ENCODE results near the gene TSHB.

Gene TSHB

DNA sequence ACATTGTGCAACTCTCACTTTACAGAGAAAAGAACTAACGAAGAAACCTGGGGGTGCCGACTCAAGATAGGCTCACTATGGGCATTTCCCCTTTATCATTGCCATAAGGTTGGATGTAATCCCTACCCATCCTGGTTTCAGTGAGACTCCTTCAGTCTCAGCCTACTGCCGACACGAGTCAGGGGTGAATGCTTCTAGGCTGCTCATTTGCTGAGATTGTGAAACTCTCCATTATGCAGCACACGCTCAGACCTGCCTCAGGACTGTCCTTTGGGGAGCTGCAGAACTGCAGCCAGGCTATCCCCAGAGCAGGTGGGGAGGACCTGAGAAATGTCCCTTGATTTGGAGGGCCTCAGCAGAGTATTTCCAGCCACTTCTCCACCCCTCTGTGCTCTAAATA is 22.2 kb downstream of the TSHB start:
- peak in 1 of 2 experiments; percentile 17 for DNase-seq (ENCODE audit: low read depth in 1 of 2, low spot score in 1 of 2)
- TF ChIP-seq, protein P1, sequence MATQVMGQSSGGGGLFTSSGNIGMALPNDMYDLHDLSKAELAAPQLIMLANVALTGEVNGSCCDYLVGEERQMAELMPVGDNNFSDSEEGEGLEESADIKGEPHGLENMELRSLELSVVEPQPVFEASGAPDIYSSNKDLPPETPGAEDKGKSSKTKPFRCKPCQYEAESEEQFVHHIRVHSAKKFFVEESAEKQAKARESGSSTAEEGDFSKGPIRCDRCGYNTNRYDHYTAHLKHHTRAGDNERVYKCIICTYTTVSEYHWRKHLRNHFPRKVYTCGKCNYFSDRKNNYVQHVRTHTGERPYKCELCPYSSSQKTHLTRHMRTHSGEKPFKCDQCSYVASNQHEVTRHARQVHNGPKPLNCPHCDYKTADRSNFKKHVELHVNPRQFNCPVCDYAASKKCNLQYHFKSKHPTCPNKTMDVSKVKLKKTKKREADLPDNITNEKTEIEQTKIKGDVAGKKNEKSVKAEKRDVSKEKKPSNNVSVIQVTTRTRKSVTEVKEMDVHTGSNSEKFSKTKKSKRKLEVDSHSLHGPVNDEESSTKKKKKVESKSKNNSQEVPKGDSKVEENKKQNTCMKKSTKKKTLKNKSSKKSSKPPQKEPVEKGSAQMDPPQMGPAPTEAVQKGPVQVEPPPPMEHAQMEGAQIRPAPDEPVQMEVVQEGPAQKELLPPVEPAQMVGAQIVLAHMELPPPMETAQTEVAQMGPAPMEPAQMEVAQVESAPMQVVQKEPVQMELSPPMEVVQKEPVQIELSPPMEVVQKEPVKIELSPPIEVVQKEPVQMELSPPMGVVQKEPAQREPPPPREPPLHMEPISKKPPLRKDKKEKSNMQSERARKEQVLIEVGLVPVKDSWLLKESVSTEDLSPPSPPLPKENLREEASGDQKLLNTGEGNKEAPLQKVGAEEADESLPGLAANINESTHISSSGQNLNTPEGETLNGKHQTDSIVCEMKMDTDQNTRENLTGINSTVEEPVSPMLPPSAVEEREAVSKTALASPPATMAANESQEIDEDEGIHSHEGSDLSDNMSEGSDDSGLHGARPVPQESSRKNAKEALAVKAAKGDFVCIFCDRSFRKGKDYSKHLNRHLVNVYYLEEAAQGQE (IDR thresholded peaks at IDR 0.05; ENCODE audit: insufficient replicate concordance, low read depth): no peak
- TF ChIP-seq POLR2AphosphoS5 (IDR thresholded peaks at IDR 0.05; ENCODE audit: low read depth): no peak
- TF ChIP-seq, protein P2, sequence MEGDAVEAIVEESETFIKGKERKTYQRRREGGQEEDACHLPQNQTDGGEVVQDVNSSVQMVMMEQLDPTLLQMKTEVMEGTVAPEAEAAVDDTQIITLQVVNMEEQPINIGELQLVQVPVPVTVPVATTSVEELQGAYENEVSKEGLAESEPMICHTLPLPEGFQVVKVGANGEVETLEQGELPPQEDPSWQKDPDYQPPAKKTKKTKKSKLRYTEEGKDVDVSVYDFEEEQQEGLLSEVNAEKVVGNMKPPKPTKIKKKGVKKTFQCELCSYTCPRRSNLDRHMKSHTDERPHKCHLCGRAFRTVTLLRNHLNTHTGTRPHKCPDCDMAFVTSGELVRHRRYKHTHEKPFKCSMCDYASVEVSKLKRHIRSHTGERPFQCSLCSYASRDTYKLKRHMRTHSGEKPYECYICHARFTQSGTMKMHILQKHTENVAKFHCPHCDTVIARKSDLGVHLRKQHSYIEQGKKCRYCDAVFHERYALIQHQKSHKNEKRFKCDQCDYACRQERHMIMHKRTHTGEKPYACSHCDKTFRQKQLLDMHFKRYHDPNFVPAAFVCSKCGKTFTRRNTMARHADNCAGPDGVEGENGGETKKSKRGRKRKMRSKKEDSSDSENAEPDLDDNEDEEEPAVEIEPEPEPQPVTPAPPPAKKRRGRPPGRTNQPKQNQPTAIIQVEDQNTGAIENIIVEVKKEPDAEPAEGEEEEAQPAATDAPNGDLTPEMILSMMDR (IDR thresholded peaks at IDR 0.05; ENCODE audit: insufficient read depth, low read length): no peak
- no peak for TF ChIP-seq SPI1 (IDR thresholded peaks at IDR 0.05; ENCODE audit: borderline replicate concordance, low read depth)
- no peak for TF ChIP-seq GABPA (IDR thresholded peaks at IDR 0.05; ENCODE audit: low read depth)
- Histone ChIP-seq H3K27me3 (ENCODE audit: insufficient read depth, poor library complexity, severe bottlenecking) (no peaks in the 10 kb centered on the region), H3K27ac (replicated peaks) (no peak overlapping the region), H3K4me3 (replicated peaks; ENCODE audit: insufficient read depth, low read length) (no peak overlapping the region)

DNA sequence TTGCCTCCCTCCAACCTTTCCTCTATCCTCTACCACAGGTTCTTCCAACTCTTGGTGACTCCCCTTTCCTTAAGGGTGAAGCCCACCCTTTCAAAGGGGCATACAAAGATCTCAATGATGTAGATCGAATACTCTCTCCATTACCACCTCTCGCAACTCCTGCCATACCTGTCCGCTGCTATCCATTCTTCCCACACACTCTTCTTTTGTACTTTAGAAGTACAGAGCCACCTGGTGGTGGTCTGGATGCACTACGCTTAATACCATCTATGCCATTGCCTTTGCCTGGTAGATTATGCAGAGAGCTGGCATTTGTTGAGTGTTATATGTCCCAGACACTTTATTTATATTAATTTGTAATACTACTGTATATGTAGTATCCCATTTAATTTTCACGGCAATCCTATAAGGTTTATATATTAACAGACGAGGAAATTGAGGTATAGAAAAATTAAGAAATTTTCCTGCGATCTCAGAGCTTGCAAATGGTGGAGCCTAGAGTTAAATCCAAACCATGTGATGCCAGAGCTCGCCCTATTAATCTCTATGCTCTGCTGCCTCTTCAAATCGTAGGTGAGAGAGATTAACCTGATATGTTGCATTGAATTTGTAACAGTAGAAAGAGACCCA is 22.9 kb downstream of the TSHB start:
- Histone ChIP-seq H3K27me3 (ENCODE audit: insufficient read depth, poor library complexity, severe bottlenecking) (no peaks in the 10 kb centered on the region), H3K27ac (replicated peaks) (no peak overlapping the region), H3K4me3 (replicated peaks; ENCODE audit: insufficient read depth, low read length) (no peak overlapping the region)
- peak; percentile 28 to 71 for DNase-seq (ENCODE audit: low read depth in 1 of 2, low spot score in 1 of 2)
- TF ChIP-seq POLR2AphosphoS5 (IDR thresholded peaks at IDR 0.05; ENCODE audit: low read depth): no peak
- TF ChIP-seq, protein P2 (IDR thresholded peaks at IDR 0.05; ENCODE audit: insufficient read depth, low read length): peak; percentile 76

DNA sequence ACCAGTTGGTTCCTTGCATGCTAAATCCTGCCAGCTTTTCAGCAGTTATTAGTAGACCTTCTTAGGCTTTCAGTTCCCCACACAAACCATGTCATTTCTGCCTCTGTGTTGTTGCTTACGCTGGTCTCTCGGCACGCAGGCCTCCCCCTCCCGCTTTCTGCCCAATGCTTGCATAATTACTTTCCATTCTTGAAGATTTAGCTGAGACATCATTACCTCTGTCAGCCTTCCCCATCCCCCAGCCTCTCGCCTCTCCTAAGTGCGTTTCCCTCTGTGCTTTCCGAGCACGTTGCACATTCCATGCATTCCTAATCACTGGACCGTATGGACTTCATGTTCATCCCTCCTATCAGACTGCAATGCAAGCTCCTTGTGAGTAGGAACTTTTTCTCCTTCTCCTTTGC is 26.8 kb downstream of the TSHB start:
- TF ChIP-seq POLR2AphosphoS5 (IDR thresholded peaks at IDR 0.05; ENCODE audit: low read depth): 0 out of 2 replicates have a peak, but pooled peaks have one; percentile 33
- TF ChIP-seq, protein P2 (IDR thresholded peaks at IDR 0.05; ENCODE audit: insufficient read depth, low read length): no peak

DNA sequence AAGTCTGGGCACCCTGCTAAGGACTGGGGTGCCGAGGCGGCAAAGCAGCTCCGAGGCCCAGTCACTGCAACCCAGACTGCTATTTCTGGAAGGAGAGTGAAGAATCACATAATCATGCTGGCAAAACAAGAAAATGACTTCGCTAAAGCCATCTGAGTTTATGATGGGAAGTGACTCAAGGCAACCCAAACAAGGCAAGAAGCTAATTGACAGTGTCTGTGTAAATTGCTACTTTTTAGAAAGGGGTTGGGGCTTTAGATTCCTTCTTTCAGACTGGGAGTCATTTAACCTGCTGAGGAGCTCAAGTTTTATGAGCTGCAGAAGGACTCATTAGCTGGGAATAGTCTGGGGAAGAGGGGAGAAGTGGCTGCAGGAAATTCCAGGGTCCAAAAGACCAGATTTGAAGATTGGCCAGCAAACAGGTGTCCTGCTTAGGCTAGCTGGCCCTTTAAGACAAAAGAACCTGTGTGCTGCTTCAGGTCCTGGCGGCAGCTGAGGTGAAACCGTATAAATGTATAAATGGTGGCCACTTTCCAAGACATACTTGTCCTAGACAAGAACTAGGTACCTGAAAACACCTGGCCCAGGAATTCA is 28.1 kb downstream of the TSHB start:
- Histone ChIP-seq H3K27me3 (ENCODE audit: insufficient read depth, poor library complexity, severe bottlenecking) (no peaks in the 10 kb centered on the region), H3K4me3 (replicated peaks; ENCODE audit: insufficient read depth, low read length) (no peak overlapping the region), H3K27ac (replicated peaks) (no peak overlapping the region)
- TF ChIP-seq, protein P1 (IDR thresholded peaks at IDR 0.05; ENCODE audit: insufficient replicate concordance, low read depth): no peak
- TF ChIP-seq POLR2AphosphoS5 (IDR thresholded peaks at IDR 0.05; ENCODE audit: low read depth) (no peak), SPI1 (IDR thresholded peaks at IDR 0.05; ENCODE audit: borderline replicate concordance, low read depth) (no peak), GABPA (IDR thresholded peaks at IDR 0.05; ENCODE audit: low read depth) (no peak)
- TF ChIP-seq, protein P2 (IDR thresholded peaks at IDR 0.05; ENCODE audit: insufficient read depth, low read length): no peak
- no peak for DNase-seq (ENCODE audit: low read depth in 1 of 2, low spot score in 1 of 2)

More for the DNA sequence above, 26.8 kb downstream of the TSHB start:
- Histone ChIP-seq H3K27me3 (ENCODE audit: insufficient read depth, poor library complexity, severe bottlenecking) (no peaks in the 10 kb centered on the region), H3K27ac (replicated peaks) (peak overlapping the region; percentile 6; the same call in 1 of the 2 replicates), H3K4me3 (replicated peaks; ENCODE audit: insufficient read depth, low read length) (no peak overlapping the region)
- DNase-seq (ENCODE audit: low read depth in 1 of 2, low spot score in 1 of 2): peak; percentile 84 to 88
